H1 (cell line): Measurements from ENCODE around the gene PGGHG. TPM values are rescaled to one million over a fixed set of nuclear protein-coding genes. Genes with fewer than 3 reads are reported as not detected.

Experiments used
- CTCF ChIA-PET: fragments of 300-600 bp; sonication (Branson Sonifier 250); formaldehyde crosslinking; loops from one replicate; lab custom pipeline; 2021; ENCODE audit not compliant: partially characterized antibody; lab: Charles Lee
- POLR2A ChIA-PET: fragments of 300-600 bp; sonication (Branson Sonifier 250); formaldehyde crosslinking; loops from one replicate; lab custom pipeline; 2021; ENCODE audit warnings: inconsistent platforms; ENCODE audit not compliant: partially characterized antibody; lab: Charles Lee
- DNase-seq, 2 experiments: peaks; one replicate each; pipeline versions ENCODE4 v3.0.0 to v3.0.0-alpha.2; 2010 to 2022; ENCODE audit warnings: low spot score in 2 of 2, low read depth in 1 of 2, mixed read lengths in 1 of 2
- FAIRE-seq: peaks from 2 replicates; lab custom pipeline; 2011; peaks lifted over from hg19 to GRCh38; lab: Jason Lieb, UNC
- H2AFZ ChIP-seq: 2 replicates; pipeline ENCODE4 v1.8.1; 2012; ENCODE audit warnings: low read length, inconsistent platforms
- H2AK5ac ChIP-seq: 2 replicates; pipeline ENCODE4 v1.6.1; 2013; ENCODE audit warnings: low read depth, low read length
- H2BK120ac ChIP-seq: replicated peaks from 2 replicates; pipeline ENCODE3; 2013; ENCODE audit warnings: low read depth, low read length, inconsistent platforms
- H2BK12ac ChIP-seq: 2 replicates; pipeline ENCODE4 v1.6.1; 2013; ENCODE audit warnings: low read depth, low read length
- H2BK15ac ChIP-seq: 2 replicates; pipeline ENCODE4 v1.6.1; 2013; ENCODE audit warnings: low read length
- H2BK20ac ChIP-seq: 2 replicates; pipeline ENCODE4 v1.6.1; 2013; ENCODE audit warnings: low read length
- H2BK5ac ChIP-seq: 2 replicates; pipeline ENCODE4 v1.6.1; 2013; ENCODE audit warnings: low read depth, low read length
- H3K14ac ChIP-seq: 2 replicates; pipeline ENCODE4 v1.6.1; 2013; ENCODE audit warnings: inconsistent platforms; ENCODE audit not compliant: insufficient read length
- H3K18ac ChIP-seq: 2 replicates; pipeline ENCODE4 v1.6.1; 2013; ENCODE audit warnings: low read length; ENCODE audit errors: extremely low read depth
- H3K23ac ChIP-seq: 2 replicates; pipeline ENCODE4 v1.6.1; 2013; ENCODE audit warnings: inconsistent platforms; ENCODE audit not compliant: insufficient read length
- H3K23me2 ChIP-seq: 2 replicates; pipeline ENCODE4 v1.6.1; 2013; ENCODE audit warnings: low read depth, low read length
- H3K27ac ChIP-seq: 2 replicates; pipeline ENCODE4 v1.6.1; 2011; ENCODE audit warnings: low read depth, low read length, inconsistent platforms
- H3K27me3 ChIP-seq, 4 experiments: replicated peaks in 1 of 4; 1 replicate in 1 of 4; 2 replicates in 3 of 4; pipeline versions ENCODE4 v1.6.1 to v1.8.1; 2011 to 2013; ENCODE audit warnings: low read length in 3 of 4, mild to moderate bottlenecking in 3 of 4, inconsistent platforms in 2 of 4, mixed read lengths in 2 of 4, moderate library complexity in 1 of 4; ENCODE audit not compliant: control insufficient read depth in 3 of 4, insufficient read depth in 3 of 4; ENCODE audit errors: extremely low read depth in 1 of 4
- H3K36me3 ChIP-seq, 4 experiments: 2 replicates each; pipeline versions ENCODE4 v1.6.1 to v1.8.1; 2011 to 2013; ENCODE audit warnings: mild to moderate bottlenecking in 4 of 4, low read length in 3 of 4, moderate library complexity in 2 of 4, control low read depth in 1 of 4, inconsistent platforms in 1 of 4; ENCODE audit not compliant: insufficient read depth in 4 of 4, control insufficient read depth in 2 of 4
- H3K4ac ChIP-seq: replicated peaks from 2 replicates; pipeline ENCODE3; 2013; ENCODE audit warnings: low read length, low read depth, mixed read lengths, inconsistent platforms; ENCODE audit not compliant: insufficient read length
- H3K4me1 ChIP-seq, 4 experiments: replicated peaks in 1 of 4; 1 replicate in 1 of 4; 2 replicates in 3 of 4; pipeline versions ENCODE4 v1.6.1 to v1.8.1; 2011 to 2013; ENCODE audit warnings: low read length in 3 of 4, inconsistent platforms in 2 of 4, mixed read lengths in 1 of 4; ENCODE audit not compliant: insufficient read depth in 4 of 4, control insufficient read depth in 3 of 4
- H3K4me2 ChIP-seq, 2 experiments: 2 replicates each; pipeline versions ENCODE4 v1.6.1 to v1.8.1; 2011 to 2013; ENCODE audit warnings: low read depth in 2 of 2, low read length in 2 of 2, control low read depth in 1 of 2, inconsistent platforms in 1 of 2, mild to moderate bottlenecking in 1 of 2; ENCODE audit not compliant: insufficient read depth in 1 of 2
- H3K4me3 ChIP-seq, 4 experiments: fragments of 200-600, 300-600 bp in 1 of 4; sonication (generic), shearing (Covaris generic), sonication (Bioruptor Twin) in 1 of 4; 2 replicates each; pipeline versions ENCODE4 v1.5.1 to v1.8.1; 2011 to 2016; ENCODE audit warnings: low read length in 4 of 4, low read depth in 3 of 4, control low read depth in 2 of 4, inconsistent platforms in 2 of 4, mild to moderate bottlenecking in 2 of 4, mixed read lengths in 1 of 4, moderate library complexity in 1 of 4; ENCODE audit not compliant: insufficient read depth in 2 of 4; ENCODE audit errors: extremely low read depth in 1 of 4
- H3K56ac ChIP-seq: replicated peaks from 2 replicates; pipeline ENCODE3; 2013; ENCODE audit warnings: low read depth, mild to moderate bottlenecking, mixed read lengths, low read length, inconsistent platforms; ENCODE audit not compliant: insufficient read length
- H3K79me1 ChIP-seq: 2 replicates; pipeline ENCODE4 v1.6.1; 2013; ENCODE audit warnings: low read depth, low read length, control low read depth
- H3K79me2 ChIP-seq, 2 experiments: 2 replicates each; pipeline versions ENCODE4 v1.6.1 to v1.8.1; 2012 to 2013; ENCODE audit warnings: low read length in 2 of 2, mild to moderate bottlenecking in 2 of 2, inconsistent platforms in 1 of 2; ENCODE audit not compliant: insufficient read depth in 2 of 2, control insufficient read depth in 1 of 2
- H3K9ac ChIP-seq, 4 experiments: replicated peaks in 1 of 4; 1 replicate in 1 of 4; 2 replicates in 3 of 4; pipeline versions ENCODE4 v1.6.1 to v1.8.1; 2011 to 2013; ENCODE audit warnings: low read depth in 3 of 4, low read length in 3 of 4, control low read depth in 2 of 4, mild to moderate bottlenecking in 2 of 4, moderate library complexity in 2 of 4, inconsistent platforms in 1 of 4; ENCODE audit errors: extremely low read depth in 1 of 4
- H3K9me3 ChIP-seq, 2 experiments: 2 replicates each; pipeline versions ENCODE4 v1.6.1 to v1.8.1; 2012 to 2013; ENCODE audit warnings: mild to moderate bottlenecking in 2 of 2, moderate library complexity in 2 of 2, control low read depth in 1 of 2, inconsistent platforms in 1 of 2, low read depth in 1 of 2, low read length in 1 of 2, mixed read lengths in 1 of 2; ENCODE audit not compliant: insufficient read depth in 2 of 2
- H4K20me1 ChIP-seq, 2 experiments: replicated peaks in 1 of 2; 2 replicates each; pipeline versions ENCODE3 to v1.8.1; 2011 to 2013; ENCODE audit warnings: inconsistent platforms in 2 of 2, low read length in 2 of 2, mild to moderate bottlenecking in 1 of 2; ENCODE audit not compliant: insufficient read depth in 2 of 2, control insufficient read depth in 1 of 2
- H4K5ac ChIP-seq: 2 replicates; pipeline ENCODE4 v1.6.1; 2013; ENCODE audit warnings: low read length, low read depth, mixed read lengths, inconsistent platforms; ENCODE audit not compliant: insufficient read length
- H4K8ac ChIP-seq: 2 replicates; pipeline ENCODE4 v1.8.0; 2013; ENCODE audit warnings: mild to moderate bottlenecking, moderate library complexity, low read length, inconsistent platforms; ENCODE audit not compliant: insufficient read depth; ENCODE audit errors: extremely low read depth
- H4K91ac ChIP-seq: replicated peaks from 2 replicates; pipeline ENCODE3; 2013; ENCODE audit warnings: low read length, mixed read lengths, inconsistent platforms; ENCODE audit not compliant: insufficient read length
- BRCA1 ChIP-seq: IDR thresholded peaks from 2 replicates; pipeline ENCODE4 v1.6.1; 2012; ENCODE audit warnings: low read depth, low read length, improper control_type of control experiment
- GTF2F1 ChIP-seq: IDR thresholded peaks from 2 replicates; pipeline ENCODE4 v1.6.1; 2012; ENCODE audit warnings: low read depth, low read length, improper control_type of control experiment, borderline replicate concordance
- HDAC6 ChIP-seq: IDR thresholded peaks from one replicate; pipeline ENCODE4 v1.7.1; 2012; ENCODE audit warnings: low read depth, mild to moderate bottlenecking, inconsistent platforms, low read length, moderate library complexity
- KDM1A ChIP-seq: fragments of 200-600, 300-600 bp; sonication (generic); IDR thresholded peaks from 2 replicates; pipeline ENCODE4 v1.7.1; 2016; ENCODE audit warnings: mild to moderate bottlenecking, low read length, borderline replicate concordance
- KDM4A ChIP-seq: IDR thresholded peaks from one replicate; pipeline ENCODE4 v1.7.1; 2012; ENCODE audit warnings: low read depth, mild to moderate bottlenecking, moderate library complexity, low read length, inconsistent platforms; ENCODE audit not compliant: severe bottlenecking
- POLR2AphosphoS5 ChIP-seq: IDR thresholded peaks from 2 replicates; pipeline ENCODE4 v1.6.1; 2011; ENCODE audit warnings: low read depth, low read length
- POU5F1 ChIP-seq: IDR thresholded peaks from 2 replicates; pipeline ENCODE4 v1.6.1; 2011; ENCODE audit warnings: low read depth, mild to moderate bottlenecking, low read length, moderate library complexity
- RNF2 ChIP-seq: fragments of 200-900, 300-1000 bp; sonication (generic); IDR thresholded peaks from 2 replicates; pipeline ENCODE4 v1.7.1; 2016; ENCODE audit warnings: borderline replicate concordance, low read depth, mild to moderate bottlenecking, antibody characterized with exemption, low read length; ENCODE audit not compliant: poor library complexity, severe bottlenecking; ENCODE audit errors: missing control alignments
- SP1 ChIP-seq: IDR thresholded peaks from 2 replicates; pipeline ENCODE4 v1.6.1; 2011; ENCODE audit warnings: low read depth, low read length
- WGBS, 2 experiments: shearing (Covaris generic) in 1 of 2; methylation state at CpG; one replicate each; pipeline versions ENCODE4 v1.1.6 to v1.1.7; 2013 to 2015; ENCODE audit warnings: low lambda C conversion rate in 2 of 2, mixed read lengths in 2 of 2, inconsistent platforms in 1 of 2, low coverage in 1 of 2, missing lambda C conversion rate in 1 of 2; ENCODE audit not compliant: insufficient replicate concordance in 2 of 2, insufficient coverage in 1 of 2, insufficient read length in 1 of 2; ENCODE audit errors: extremely low coverage in 1 of 2, missing lambda C conversion rate in 1 of 2; 5-methylcytosine and 5-hydroxymethylcytosine counted together
- polyA plus RNA-seq, 7 experiments: library from polyadenylated mRNA; depleted of rRNA in 3 of 7; stranded (reverse) in 5 of 7; unstranded in 2 of 7; fragments of >200 nt in 5 of 7; fragments of 200-250 nt in 2 of 7; gene quantifications; 1 replicate in 5 of 7; 2 replicates in 1 of 7; 4 replicates in 1 of 7; pipeline versions ENCODE4 v1.2.1 to v1.2.3, GENCODE V29; 2011 to 2013; ENCODE audit warnings: missing spikeins in 2 of 7, mixed read lengths in 2 of 7
- total RNA-seq: library from RNA; stranded (reverse); fragmentation: NEBNext Ultra II Directional; extraction: Animal tissue kit (Norgen Biotek cat#: 25700); gene quantifications from 2 replicates; pipeline ENCODE4 v1.2.1, GENCODE V29; 2021

Gene PGGHG
- total and polyA plus RNA-seq, 2 of the 8 experiments (the other 6 are each of a cell fraction or from before 2014, with no cell fraction given) = 34.8 to 60.7 TPM

GRCh38 chr11:290621-291231 lies 1.8 kb downstream of the PGGHG start:
- peaks cover 3 to 30% (median 15%) of the 10 kb centered on the region in 4 experiments; a peak in 6 of 8 replicates for H3K36me3 ChIP-seq
- peak overlapping the region; percentile 84 for H4K91ac ChIP-seq
- no peak for FAIRE-seq
- no peak for TF ChIP-seq SP1
- no peak for TF ChIP-seq BRCA1
- TF ChIP-seq GTF2F1 = no peak
- no peak for TF ChIP-seq POLR2AphosphoS5
- TF ChIP-seq KDM4A = no peak
- no peak for TF ChIP-seq HDAC6
- TF ChIP-seq POU5F1 = no peak
- TF ChIP-seq RNF2 = no peak
- TF ChIP-seq KDM1A = no peak
- H3K56ac ChIP-seq = no peak overlapping the region
- H3K4me3 ChIP-seq = 0 out of 8 replicates have a peak overlapping the region, but pooled peaks of 1 of the 4 experiments have one; percentile 4
- peak overlapping the region; percentile 84; the same call in 1 of the 2 replicates for H2BK15ac ChIP-seq
- peak overlapping the region; percentile 78; the same call in 1 of the 2 replicates for H4K8ac ChIP-seq
- H4K5ac ChIP-seq = no peak overlapping the region
- H4K20me1 ChIP-seq = no peaks in the 10 kb centered on the region
- peaks cover 0 to 3% of the 10 kb centered on the region in 2 experiments; a peak in 1 of 4 replicates for H3K9me3 ChIP-seq
- 0 out of 2 replicates have a peak, but pooled peaks cover 4% of the 10 kb centered on the region for H3K79me1 ChIP-seq
- peak overlapping the region; percentile 12 to 42; a peak in 3 of 4 replicates for H3K4me2 ChIP-seq
- ChIA-PET POLR2A (interaction anchor here (0.8 to 3.0 kb wide), 10 partner anchors 8 to 78 kb away, joined by 3 to 14 read pairs (median 6); partner anchors contain the start of genes B4GALNT4 and IFITM5), CTCF (interaction anchor here (0.6 to 2.8 kb wide), 14 partner anchors 10 to 189 kb away, joined by 3 to 19 read pairs (median 3); no protein-coding TSS in a partner anchor)
- H3K23me2 ChIP-seq = peaks cover 5% of the 10 kb centered on the region; the same call in 1 of the 2 replicates
- no peak overlapping the region; a peak in 1 of 7 replicates for H3K9ac ChIP-seq
- peaks cover 5 to 16% (median 13%) of the 10 kb centered on the region in 4 experiments; a peak in 6 of 7 replicates for H3K27me3 ChIP-seq
- peak overlapping the region; percentile 96; the same call in 1 of the 2 replicates for H2AK5ac ChIP-seq
- no peak for DNase-seq
- WGBS, 2 experiments = 88% methylated on average over 12 of the region's 13 CpGs; no CpG with 5 or more reads in 1 of the 2 experiments
- H3K27ac ChIP-seq = peak overlapping the region; percentile 37; the same call in 1 of the 2 replicates
- H3K4me1 ChIP-seq = peaks cover 0 to 41% (median 29%) of the 10 kb centered on the region in 4 experiments; a peak in 6 of 7 replicates
- H2BK120ac ChIP-seq = peak overlapping the region; percentile 38
- H2AFZ ChIP-seq = no peak overlapping the region
- H2BK5ac ChIP-seq = peak overlapping the region; percentile 97
- H3K14ac ChIP-seq = no peak overlapping the region
- peak overlapping the region; percentile 72 for H3K18ac ChIP-seq
- H2BK12ac ChIP-seq = peak overlapping the region; percentile 94; the same call in 1 of the 2 replicates
- no peak overlapping the region for H3K23ac ChIP-seq
- H2BK20ac ChIP-seq = peak overlapping the region; percentile 92
- peak overlapping the region; percentile 85 for H3K4ac ChIP-seq
- H3K79me2 ChIP-seq = no peaks in the 10 kb centered on the region
